Mucosa of stomach (tissue), 1 donor: ENCODE measurements around the gene SCUBE1.

Experiments used
- H3K27me3 ChIP-seq: one replicate; pipeline ENCODE4 v1.7.0; 2013; ENCODE audit warnings: mild to moderate bottlenecking, low read length; ENCODE audit not compliant: control insufficient read depth, insufficient read depth
- H3K36me3 ChIP-seq: one replicate; pipeline ENCODE4 v1.7.0; 2013; ENCODE audit warnings: low read length; ENCODE audit not compliant: control insufficient read depth, insufficient read depth
- H3K4me1 ChIP-seq: one replicate; pipeline ENCODE4 v1.7.0; 2013; ENCODE audit warnings: mild to moderate bottlenecking, low read length; ENCODE audit not compliant: control insufficient read depth, insufficient read depth
- H3K4me3 ChIP-seq: one replicate; pipeline ENCODE4 v1.7.0; 2013; ENCODE audit warnings: low read length
- H3K9ac ChIP-seq: one replicate; pipeline ENCODE4 v1.7.0; 2013; ENCODE audit warnings: mild to moderate bottlenecking, low read length, moderate library complexity
- H3K9me3 ChIP-seq: one replicate; pipeline ENCODE4 v1.7.0; 2013; ENCODE audit warnings: mild to moderate bottlenecking, low read length, moderate library complexity; ENCODE audit not compliant: control insufficient read depth
- donor health status: Pancreatic carcinoma.

The SCUBE1 gene

DNA sequence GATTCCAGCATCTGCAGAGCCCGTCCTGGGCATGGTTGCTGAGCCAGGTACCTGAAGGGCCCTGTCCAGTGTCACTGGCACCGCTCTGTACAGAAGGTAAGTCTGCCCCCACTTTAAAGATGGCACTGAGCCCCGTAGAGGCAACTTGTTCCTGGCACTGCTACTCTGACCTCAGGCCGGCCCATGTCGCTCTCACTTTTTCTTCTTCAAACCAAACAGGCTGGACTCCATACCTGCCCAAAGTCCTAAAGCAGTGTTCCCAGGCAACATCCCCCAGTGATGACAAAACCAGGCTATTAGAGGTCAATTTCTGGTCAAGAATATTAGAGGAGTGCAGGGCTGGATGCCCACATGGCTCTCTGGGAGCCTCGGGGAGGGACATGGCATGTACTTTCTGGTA is 109.6 kb downstream of the SCUBE1 start:
- no peaks in the 10 kb centered on the region for H3K36me3 ChIP-seq
- H3K9me3 ChIP-seq = no peaks in the 10 kb centered on the region
- peaks cover 14% of the 10 kb centered on the region for H3K27me3 ChIP-seq
- H3K4me1 ChIP-seq = peaks cover 4% of the 10 kb centered on the region
- H3K4me3 ChIP-seq = no peak overlapping the region
- no peak overlapping the region for H3K9ac ChIP-seq

DNA sequence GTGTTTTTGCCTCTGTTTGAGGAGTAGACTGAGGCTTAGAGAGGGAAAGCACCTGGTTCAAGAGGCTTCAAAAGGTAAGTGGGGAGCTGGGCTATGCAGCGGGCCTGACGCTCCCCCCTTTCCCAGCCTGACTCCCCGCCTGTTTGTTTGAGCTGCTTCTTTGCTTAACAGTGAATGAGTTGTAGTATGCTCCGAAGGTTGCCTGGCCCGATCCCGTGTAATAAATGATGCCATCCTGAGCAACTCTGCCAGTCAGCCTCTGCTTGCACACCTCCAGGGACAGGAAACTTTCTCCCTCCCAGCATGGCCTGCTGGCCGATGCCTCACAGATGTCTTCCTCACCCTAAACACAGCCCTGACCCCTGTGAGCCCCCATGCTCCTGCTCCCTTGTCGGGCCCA is 110.7 kb downstream of the SCUBE1 start:
- Histone ChIP-seq H3K4me3 (no peak overlapping the region), H3K36me3 (no peaks in the 10 kb centered on the region), H3K9me3 (no peaks in the 10 kb centered on the region), H3K27me3 (peaks cover 14% of the 10 kb centered on the region), H3K9ac (no peak overlapping the region), H3K4me1 (peaks cover 4% of the 10 kb centered on the region)

DNA sequence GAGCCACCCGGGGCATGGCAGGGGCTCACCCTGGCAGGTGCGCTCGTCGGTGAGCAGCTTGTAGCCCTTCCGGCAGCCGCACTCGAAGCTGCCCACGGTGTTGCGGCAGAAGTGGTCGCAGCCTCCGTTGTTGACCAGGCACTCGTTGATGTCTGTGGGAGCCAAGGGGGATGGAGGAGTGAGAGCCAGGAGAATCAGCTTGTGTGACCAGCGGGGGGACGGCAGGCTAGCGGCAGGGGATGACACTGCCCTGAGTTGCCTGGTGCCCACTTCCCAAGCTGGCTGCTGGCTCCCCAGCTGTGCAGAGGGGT is 111.5 kb downstream of the SCUBE1 start:
- no peaks in the 10 kb centered on the region for H3K36me3 ChIP-seq
- no peak overlapping the region for H3K9ac ChIP-seq
- H3K4me3 ChIP-seq = no peak overlapping the region
- no peaks in the 10 kb centered on the region for H3K9me3 ChIP-seq
- peaks cover 4% of the 10 kb centered on the region for H3K4me1 ChIP-seq
- peaks cover 19% of the 10 kb centered on the region for H3K27me3 ChIP-seq

DNA sequence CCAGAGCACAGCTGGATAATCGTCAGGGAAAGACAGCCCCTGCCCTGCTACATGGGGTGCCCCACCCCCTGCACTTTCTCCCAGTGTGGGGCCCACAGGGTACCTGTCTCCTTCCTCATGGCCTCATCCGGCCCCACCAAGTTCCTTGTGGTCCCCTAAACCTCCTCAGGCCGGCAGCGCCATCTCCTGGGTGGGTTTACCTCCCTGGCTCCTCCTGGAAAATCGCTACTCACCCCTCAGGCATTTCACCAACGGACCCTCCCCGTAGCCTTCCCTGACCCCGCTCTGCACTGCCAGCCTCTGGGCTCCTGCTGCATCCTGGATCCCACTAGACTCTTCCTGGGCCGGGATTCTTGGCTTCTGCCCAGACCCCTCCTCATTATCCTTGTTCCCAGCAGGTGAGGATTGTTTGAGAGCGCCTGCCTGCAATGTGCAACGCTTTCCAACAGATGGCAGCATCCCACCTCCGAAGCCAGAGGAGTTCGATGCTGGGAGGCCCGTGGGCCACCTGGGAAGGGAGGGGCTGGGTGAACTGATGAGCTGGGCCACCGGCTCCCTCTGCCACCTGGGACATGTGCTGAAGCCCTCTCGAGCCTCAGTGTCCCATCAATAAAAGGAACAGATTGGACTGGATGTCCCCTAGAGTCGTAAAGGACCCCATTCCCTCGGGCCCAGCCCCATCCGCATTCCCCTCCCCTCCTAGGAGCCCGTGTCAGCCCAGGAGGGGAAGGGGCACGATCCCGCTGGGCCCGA is 112.0 kb downstream of the SCUBE1 start:
- Histone ChIP-seq H3K27me3 (peaks cover 19% of the 10 kb centered on the region), H3K36me3 (no peaks in the 10 kb centered on the region), H3K4me3 (no peak overlapping the region), H3K4me1 (peaks cover 4% of the 10 kb centered on the region), H3K9me3 (no peaks in the 10 kb centered on the region), H3K9ac (no peak overlapping the region)

DNA sequence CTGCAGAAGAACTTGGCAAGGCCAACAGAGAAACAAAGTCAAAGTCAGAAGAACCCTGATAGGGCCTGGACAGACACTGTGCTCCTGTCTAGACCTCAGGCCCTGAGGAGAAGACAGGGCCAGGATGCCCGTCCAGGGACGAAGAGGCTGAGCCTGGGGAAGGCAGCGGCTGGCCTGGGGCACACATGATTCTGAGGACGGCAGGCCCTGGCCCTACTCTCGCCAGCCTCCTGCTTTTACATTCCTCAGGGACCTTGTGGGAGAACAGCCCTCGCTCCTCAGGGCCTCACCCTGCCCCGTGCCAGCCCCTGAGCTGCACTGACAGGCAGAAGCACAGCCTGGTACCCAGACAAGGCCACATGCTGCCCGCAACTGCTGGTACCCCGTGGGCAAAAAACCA is 112.6 kb downstream of the SCUBE1 start:
- peaks cover 4% of the 10 kb centered on the region for H3K4me1 ChIP-seq
- H3K9me3 ChIP-seq = no peaks in the 10 kb centered on the region
- H3K4me3 ChIP-seq = no peak overlapping the region
- H3K9ac ChIP-seq = no peak overlapping the region
- no peaks in the 10 kb centered on the region for H3K36me3 ChIP-seq
- H3K27me3 ChIP-seq = peaks cover 19% of the 10 kb centered on the region

DNA sequence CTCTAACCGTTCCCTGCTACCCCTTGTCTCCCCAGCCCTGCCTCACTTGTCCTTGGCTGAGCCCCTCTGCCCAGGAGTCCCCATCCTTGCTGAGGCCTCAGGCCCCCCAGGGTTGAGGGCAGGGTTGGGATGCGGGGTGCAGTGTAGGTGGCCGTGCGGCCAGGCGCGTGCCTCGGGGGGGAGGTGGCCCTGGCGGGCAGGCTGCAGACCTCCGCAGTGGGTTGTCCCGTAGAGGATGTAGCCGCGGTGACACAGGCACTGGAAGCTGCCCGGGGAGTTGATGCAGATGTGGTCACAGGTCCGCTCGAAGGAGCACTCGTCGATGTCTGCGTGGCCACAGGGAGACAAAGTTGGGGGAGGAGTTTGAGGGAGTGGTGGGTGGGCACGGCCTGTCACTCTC is 114.3 kb downstream of the SCUBE1 start:
- H3K4me3 ChIP-seq = no peak overlapping the region
- H3K4me1 ChIP-seq = peaks cover 4% of the 10 kb centered on the region
- H3K27me3 ChIP-seq = peaks cover 17% of the 10 kb centered on the region
- no peaks in the 10 kb centered on the region for H3K9me3 ChIP-seq
- no peak overlapping the region for H3K9ac ChIP-seq
- no peaks in the 10 kb centered on the region for H3K36me3 ChIP-seq

DNA sequence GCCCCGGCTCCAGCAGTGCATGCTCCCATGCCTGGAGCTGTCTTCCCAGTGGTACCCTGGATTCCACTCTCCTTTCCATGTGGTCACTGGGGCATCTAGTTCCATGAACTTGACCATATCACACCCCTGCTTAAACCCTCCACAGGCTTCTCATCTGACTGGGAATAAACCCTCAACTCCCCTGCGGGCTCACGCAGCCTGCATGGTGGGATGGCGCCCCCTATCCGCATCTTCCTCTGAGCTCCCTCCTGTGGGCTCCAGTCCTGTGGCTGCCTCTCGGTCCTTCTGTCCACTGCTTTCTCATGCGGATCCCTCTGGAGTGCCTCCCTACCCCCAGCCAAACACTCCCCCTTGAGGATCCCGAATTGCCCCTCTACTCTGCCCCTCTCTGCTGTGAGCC is 114.8 kb downstream of the SCUBE1 start:
- H3K27me3 ChIP-seq = peaks cover 17% of the 10 kb centered on the region
- H3K36me3 ChIP-seq = no peaks in the 10 kb centered on the region
- no peak overlapping the region for H3K9ac ChIP-seq
- H3K4me3 ChIP-seq = no peak overlapping the region
- H3K9me3 ChIP-seq = no peaks in the 10 kb centered on the region
- peaks cover 4% of the 10 kb centered on the region for H3K4me1 ChIP-seq

DNA sequence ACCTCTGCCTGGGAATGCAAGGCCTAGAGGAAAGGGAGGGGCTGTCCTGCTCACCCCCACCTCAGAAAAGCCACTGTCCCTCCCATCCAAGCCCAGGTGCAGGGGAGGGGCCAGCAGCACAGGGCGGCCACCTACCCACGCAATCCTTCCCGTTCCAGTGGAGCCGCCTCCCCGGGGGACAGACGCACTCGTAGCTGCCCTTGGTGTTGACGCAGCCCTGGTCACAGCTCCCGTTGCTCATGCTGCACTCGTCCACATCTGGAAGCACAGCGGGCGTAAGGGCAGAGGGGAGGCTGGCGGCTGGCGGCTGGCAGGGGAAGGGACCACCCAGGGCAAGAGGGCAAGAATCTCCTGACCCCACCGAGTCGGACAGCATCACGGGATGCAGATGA is 115.9 kb downstream of the SCUBE1 start:
- Histone ChIP-seq H3K4me1 (peaks cover 4% of the 10 kb centered on the region), H3K27me3 (peaks cover 11% of the 10 kb centered on the region), H3K9ac (no peak overlapping the region), H3K4me3 (no peak overlapping the region), H3K36me3 (no peaks in the 10 kb centered on the region), H3K9me3 (no peaks in the 10 kb centered on the region)

DNA sequence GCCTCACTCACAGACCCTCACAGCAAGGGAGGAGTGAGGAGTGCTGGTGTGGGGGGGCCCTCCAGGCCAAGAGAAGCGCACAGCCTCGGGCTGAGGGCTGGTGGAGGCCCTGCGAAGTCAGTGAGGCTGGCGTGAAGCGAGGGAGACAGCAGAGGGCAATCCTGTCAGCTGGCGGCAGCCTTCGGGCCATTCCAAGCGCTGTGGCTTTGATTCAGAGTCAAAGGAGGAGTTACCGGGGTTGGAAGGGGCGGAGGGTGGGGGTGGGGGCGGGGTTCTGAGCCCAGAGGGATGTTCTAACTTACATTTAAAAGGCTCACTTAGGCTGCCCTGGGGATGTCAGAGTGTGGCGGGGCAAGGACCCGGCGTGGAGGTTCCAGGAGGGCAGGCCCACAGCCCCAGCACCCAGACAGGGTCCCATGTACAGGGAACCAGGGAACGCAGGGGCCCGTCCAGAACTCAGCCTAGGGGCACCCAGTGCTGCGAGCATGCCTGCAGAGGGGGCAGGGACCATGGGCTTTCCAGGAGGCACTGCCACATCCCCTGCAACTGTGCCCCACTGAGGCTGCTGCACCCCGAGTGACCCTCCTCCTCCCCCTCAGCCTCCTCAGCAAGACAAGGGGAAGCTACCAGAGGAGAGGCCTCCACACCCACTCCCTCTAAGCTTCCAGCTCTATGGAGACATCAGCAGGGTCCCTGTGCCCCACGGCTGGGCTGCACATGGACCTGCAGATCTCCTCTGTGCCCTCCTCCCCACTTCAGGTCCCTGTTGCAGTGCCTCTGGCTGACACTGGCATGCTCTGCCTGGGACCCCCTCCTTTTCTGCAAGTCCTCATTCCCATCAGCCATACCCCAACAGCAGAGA is 116.6 kb downstream of the SCUBE1 start:
- Histone ChIP-seq H3K4me3 (no peak overlapping the region), H3K36me3 (no peaks in the 10 kb centered on the region), H3K27me3 (peaks cover 7% of the 10 kb centered on the region), H3K9ac (peak overlapping the region; percentile 8), H3K4me1 (peaks cover 3% of the 10 kb centered on the region), H3K9me3 (no peaks in the 10 kb centered on the region)

DNA sequence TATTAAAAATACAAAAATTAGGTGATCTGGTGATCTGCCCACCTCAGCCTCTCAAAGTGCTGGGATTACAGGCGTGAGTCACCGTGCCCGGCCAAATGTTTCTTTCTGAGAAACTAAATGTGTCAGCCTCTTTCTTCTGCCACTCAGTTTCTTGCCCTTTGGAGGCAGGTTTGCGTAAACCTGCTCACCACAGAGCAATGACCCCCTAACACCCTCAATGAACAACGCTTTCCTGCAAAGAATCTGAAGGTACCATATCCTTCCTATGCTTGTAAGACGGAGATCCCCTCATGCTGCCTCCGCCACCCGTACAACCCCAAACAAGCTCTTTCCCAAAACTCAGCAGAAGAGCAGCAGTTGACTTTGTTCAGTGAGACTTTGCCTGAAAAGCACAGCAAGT is 117.6 kb downstream of the SCUBE1 start:
- no peaks in the 10 kb centered on the region for H3K36me3 ChIP-seq
- no peak overlapping the region for H3K4me3 ChIP-seq
- no peaks in the 10 kb centered on the region for H3K9me3 ChIP-seq
- H3K9ac ChIP-seq = peak overlapping the region; percentile 8
- H3K4me1 ChIP-seq = no peaks in the 10 kb centered on the region
- peaks cover 5% of the 10 kb centered on the region for H3K27me3 ChIP-seq

DNA sequence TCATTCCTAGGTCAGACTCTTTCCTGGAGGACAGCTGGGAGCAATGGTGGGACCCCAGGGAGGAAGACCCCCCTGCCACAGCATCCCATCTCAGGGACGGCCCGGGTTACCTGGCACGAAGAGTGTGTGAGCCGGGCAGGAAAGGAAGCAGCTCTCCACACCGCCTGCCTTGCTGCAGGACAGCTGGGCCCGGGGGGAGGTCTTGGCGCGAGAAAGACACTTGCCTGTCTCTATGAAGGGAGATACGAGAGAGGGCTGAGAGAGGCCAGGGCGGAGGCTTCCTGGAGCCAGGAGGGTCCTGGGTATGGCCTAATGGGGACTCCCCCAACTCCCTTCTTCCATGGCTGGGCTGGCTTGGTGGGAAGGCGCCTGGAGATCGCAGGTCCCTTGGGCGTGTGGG is 120.2 kb downstream of the SCUBE1 start:
- H3K36me3 ChIP-seq = no peaks in the 10 kb centered on the region
- H3K4me1 ChIP-seq = no peaks in the 10 kb centered on the region
- no peaks in the 10 kb centered on the region for H3K9me3 ChIP-seq
- peaks cover 5% of the 10 kb centered on the region for H3K27me3 ChIP-seq
- H3K4me3 ChIP-seq = no peak overlapping the region
- no peak overlapping the region for H3K9ac ChIP-seq

DNA sequence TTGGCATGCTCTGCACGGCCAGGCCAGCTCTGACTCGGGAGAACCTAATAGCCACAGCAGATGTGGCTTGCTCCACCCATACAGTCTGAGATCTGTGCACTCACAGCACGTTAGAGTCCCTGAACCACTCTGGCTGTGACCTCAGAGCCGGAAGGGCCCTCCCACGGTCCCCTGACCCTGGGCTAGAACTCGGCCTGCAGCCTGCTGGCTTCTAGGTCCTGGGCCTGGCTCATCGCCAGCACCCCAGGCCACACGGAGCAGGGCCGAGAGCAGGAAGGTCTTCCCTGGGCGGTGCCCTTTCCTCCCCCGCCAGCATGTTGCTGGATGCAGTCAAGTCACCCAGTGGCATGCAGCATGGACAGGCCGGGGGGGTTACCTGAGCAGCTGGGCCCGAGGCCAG is 120.9 kb downstream of the SCUBE1 start:
- Histone ChIP-seq H3K4me3 (no peak overlapping the region), H3K4me1 (no peaks in the 10 kb centered on the region), H3K9ac (no peak overlapping the region), H3K27me3 (peaks cover 3% of the 10 kb centered on the region), H3K9me3 (no peaks in the 10 kb centered on the region), H3K36me3 (no peaks in the 10 kb centered on the region)
